ENCODE measurements around the gene ZNF630. TPM values are rescaled to one million over a fixed set of nuclear protein-coding genes. Genes with fewer than 3 reads are reported as not detected.
A peak's percentile ranks its signal among the peaks of the same experiment; 100 is the strongest.
"Not testable (repeated sequence)": the region's sequence is repeated elsewhere in the genome, so short reads cannot be mapped to it uniquely, and the experiment has no call there.

The ZNF630 gene
- total RNA-seq, 4 donors from 2014 or later, result 2.3 to 5.3 (median 3.7) TPM

DNA sequence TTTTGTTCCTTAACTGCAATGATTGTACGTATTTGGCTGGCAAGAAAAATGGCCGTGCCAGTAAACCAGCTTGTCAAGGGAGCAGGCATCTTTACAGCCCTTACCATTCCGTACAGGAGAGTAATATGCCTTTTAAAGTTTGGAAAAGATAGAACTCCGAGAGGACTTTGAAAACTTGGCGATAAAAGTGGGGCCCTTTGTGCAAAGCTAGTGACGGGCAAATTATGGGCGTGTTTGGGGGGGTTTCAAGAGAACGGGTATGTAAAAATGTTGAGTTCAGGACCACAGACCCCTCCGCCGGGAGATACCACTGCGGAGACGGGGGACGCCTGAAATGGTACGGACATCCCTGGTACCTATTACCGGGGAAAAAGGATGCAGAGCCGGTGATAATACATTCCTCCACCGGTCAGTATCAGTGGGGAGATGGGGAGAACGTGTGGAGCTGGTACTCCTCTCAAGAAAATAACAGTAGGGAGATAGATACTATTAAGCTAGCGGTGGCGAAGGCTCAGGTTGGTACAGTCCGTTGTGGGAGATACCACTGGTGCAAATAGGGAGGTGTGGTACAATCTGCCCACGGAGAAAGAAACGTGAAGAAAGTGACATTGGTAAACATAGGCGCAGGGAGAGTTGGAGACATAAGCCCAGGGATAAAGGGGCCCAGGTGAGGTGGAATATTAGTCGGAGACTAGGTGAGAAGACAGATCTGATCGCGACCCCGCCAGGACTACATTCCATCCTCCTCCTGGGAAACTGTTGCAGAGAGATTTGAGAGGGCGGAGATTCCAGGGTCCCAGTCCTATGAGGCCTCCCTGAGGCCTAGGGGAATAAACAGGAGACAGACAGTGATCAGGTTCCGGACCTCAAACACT is 50.2 kb downstream of the ZNF630 start:
- DNase-seq (ENCODE audit: low spot score in 2 of 2), result peak; percentile 31 to 71
- H3K27ac ChIP-seq, result peak overlapping the region; percentile 64 to 93 (median 84)
- TF ChIP-seq EP300 (IDR thresholded peaks at IDR 0.05), result peak in 1 of 2 donors; percentile 64
- no peak for TF ChIP-seq CTCF (IDR thresholded peaks at IDR 0.05)
- no peaks in the 10 kb centered on the region for H3K36me3 ChIP-seq
- WGBS, 2 donors, result 1 to 35% methylated on average over 28 to 30 of the region's 30 CpGs
- no peaks in the 10 kb centered on the region for H3K27me3 ChIP-seq
- peak overlapping the region; percentile 28 to 58 (median 43) for H3K4me3 ChIP-seq
- peaks cover 0 to 10% (median 0%) of the 10 kb centered on the region in 4 donors for H3K4me1 ChIP-seq
- H3K9me3 ChIP-seq, result no peaks in the 10 kb centered on the region

- Histone ChIP-seq H3K4me3 (peak overlapping the region in 2 of 4 donors; percentile 54 to 58), H3K27ac (peak overlapping the region in 1 of 4 donors; percentile 82)
- H3K36me3 ChIP-seq; DNase-seq (ENCODE audit: low spot score in 2 of 2); H3K4me1 ChIP-seq; H3K27me3 ChIP-seq; H3K9me3 ChIP-seq: not testable (repeated sequence)
- WGBS, 2 donors, result 55 to 69% methylated on average over 11 of the region's 11 CpGs
These were observed 51.0 kb downstream of the ZNF630 start for GRCh38 chrX:48020472-48020871.

DNA sequence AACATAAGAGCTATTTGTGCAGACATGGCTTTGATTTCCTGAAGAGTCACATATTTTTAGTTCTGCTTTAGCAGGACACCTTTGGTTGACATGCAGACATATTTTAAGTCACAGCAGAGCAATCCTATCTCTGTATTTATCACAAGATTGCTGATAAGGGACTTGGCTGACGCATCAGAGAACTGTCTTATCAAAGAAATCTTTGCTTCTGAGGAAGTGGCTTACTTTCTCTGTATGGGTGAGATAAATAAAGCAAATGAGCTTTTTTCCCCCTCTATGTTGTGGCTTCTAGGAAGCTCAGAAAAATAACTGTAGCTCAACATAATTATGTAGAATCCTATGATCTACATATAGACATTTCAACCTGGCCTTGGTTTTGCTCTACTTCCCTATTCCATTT is 51.5 kb downstream of the ZNF630 start:
- no CpG with 5 or more reads among the region's 1 CpG for WGBS, 2 donors
- not testable (repeated sequence) for H3K27ac ChIP-seq

DNA sequence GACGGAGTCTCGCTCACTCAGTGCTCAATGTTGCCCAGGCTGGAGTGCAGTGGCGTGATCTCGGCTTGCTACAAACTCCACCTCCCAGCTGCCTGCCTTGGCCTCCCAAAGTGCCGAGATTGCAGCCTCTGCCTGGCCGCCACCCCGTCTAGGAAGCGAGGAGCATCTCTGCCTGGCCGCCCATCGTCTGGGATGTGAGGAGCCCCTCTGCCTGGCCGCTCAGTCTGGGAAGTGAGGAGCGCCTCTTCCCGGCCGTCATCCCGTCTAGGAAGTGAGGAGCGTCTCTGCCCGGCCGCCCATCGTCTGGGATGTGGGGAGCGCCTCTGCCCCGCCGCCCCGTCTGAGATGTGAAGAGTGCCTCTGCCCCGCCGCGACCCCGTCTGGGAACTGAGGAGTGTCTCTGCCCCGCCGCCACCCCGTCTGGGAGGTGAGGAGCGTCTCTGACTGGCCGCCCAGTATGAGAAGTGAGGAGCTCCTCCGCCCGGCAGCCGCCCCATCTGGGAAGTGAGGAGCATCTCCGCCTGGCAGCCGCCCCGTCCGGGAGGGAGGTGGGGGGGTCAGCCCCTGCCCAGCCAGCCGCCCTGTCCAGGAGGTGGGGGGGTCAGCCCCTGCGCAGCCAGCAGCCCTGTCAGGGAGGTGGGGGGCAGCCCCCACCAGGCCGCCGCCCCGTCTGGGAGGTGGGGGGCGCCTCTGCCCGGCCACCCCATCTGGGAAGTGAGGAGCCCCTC is 54.7 kb downstream of the ZNF630 start:
- not testable (repeated sequence) for H3K36me3 ChIP-seq; H3K4me3 ChIP-seq; H3K27ac ChIP-seq; DNase-seq (ENCODE audit: low spot score in 2 of 2); H3K27me3 ChIP-seq; H3K4me1 ChIP-seq; H3K9me3 ChIP-seq
- 96 to 98% methylated on average over 4 to 8 of the region's 46 CpGs for whole genome bisulfite sequencing, 2 donors

More for the DNA sequence above, 51.5 kb downstream of the ZNF630 start:
- H3K9me3 ChIP-seq; H3K27me3 ChIP-seq; H3K4me3 ChIP-seq; H3K4me1 ChIP-seq; DNase-seq (ENCODE audit: low spot score in 2 of 2); H3K36me3 ChIP-seq: not testable (repeated sequence)

- not testable (repeated sequence) for H3K36me3 ChIP-seq; H3K4me1 ChIP-seq; H3K27me3 ChIP-seq; H3K9me3 ChIP-seq; H3K27ac ChIP-seq; DNase-seq (ENCODE audit: low spot score in 2 of 2); H3K4me3 ChIP-seq
- no CpG with 5 or more reads among the region's 2 CpGs for WGBS, 2 donors
These were observed 61.9 kb downstream of the ZNF630 start for GRCh38 chrX:48009445-48009960.

Other genes starting within 250 kb of the ZNF630 start
- gene ZNF81, start 234.7 kb downstream of the ZNF630 start, total RNA-seq, result 1 to 10 TPM; 5.2 to 8.8 (median 6.6) TPM
- 10 to 100 TPM in 1 of 4 donors, 1 to 10 TPM in 3; 4.5 to 11.0 (median 7.4) TPM for gene ZNF182, start 67.7 kb downstream of the ZNF630 start, total RNA-seq
- not detected for gene SPACA5, start 64.7 kb downstream of the ZNF630 start, total RNA-seq
- not detected for gene SPACA5B, start 59.0 kb upstream of the ZNF630 start, total RNA-seq
- gene SSX5, start 125.2 kb upstream of the ZNF630 start, total RNA-seq, result under 1 TPM in 1 of 4 donors, not detected in 3; 0.21 TPM
- gene SSX1, start 183.8 kb upstream of the ZNF630 start, total RNA-seq, result not detected